Measurements from ENCODE around the gene RHBDL2. TPM values are rescaled to one million over a fixed set of nuclear protein-coding genes. Genes with fewer than 3 reads are reported as not detected.

Gene RHBDL2
- total and polyA plus RNA-seq, 2 of the 4 experiments (the other 2 are of a cell fraction), result 0.36 to 0.38 TPM

DNA sequence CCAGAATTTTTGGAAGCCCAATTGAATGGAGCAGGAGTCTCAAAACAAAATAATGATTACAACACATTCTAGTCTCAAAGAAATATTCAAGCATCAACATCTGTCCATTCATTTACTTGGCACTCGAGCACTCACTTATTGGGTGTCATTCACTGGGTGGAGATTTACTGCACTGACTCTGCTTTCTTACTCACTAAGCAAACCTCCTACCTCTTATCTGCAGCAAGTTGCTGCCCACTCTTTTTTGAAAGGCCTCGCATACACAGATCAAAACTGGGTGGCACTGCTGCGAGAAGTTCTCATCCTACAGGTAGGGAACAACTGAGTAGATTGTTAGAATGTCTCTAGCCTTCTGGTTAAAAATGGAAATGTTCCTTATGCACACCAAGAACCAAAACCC is 18.0 kb downstream of the RHBDL2 start:
- H3K79me1 ChIP-seq (ENCODE audit: low read depth in 1 of 2, low read length in 2 of 2), result no peaks in the 10 kb centered on the region
- no peaks in the 10 kb centered on the region for H3K27me3 ChIP-seq (ENCODE audit: control insufficient read depth, insufficient read depth, low read length)
- no TSS peak for BruUV-seq (replicated peaks)
- no peak overlapping the region for H2AFZ ChIP-seq (replicated peaks; ENCODE audit: low read length, poor library complexity)
- H3K27ac ChIP-seq (ENCODE audit: insufficient read depth, low read length), result no peak overlapping the region
- DNase-seq (no peak), ATAC-seq (ENCODE audit: low read depth) (no peak)
- H4K91ac ChIP-seq (ENCODE audit: insufficient read depth, low read depth, low read length), result no peak overlapping the region
- no peak overlapping the region for H4K8ac ChIP-seq (ENCODE audit: low read depth in 2 of 2, low read length in 2 of 2)
- H3K9ac ChIP-seq (ENCODE audit: low read depth, low read length), result no peak overlapping the region
- in situ Hi-C loops (cut with MboI; ENCODE audit: low sequenced_read_pairs) (no loop called here), dilution Hi-C loops (cut with HindIII; ENCODE audit: low sequenced_read_pairs, unreplicated experiment) (no loop called here), intact Hi-C loops (cut with micrococcal nuclease) (no loop called here)
- no peak overlapping the region for H2BK5ac ChIP-seq (ENCODE audit: low read depth, low read length, poor library complexity, severe bottlenecking)
- WGBS, 2 experiments (ENCODE audit: extremely low coverage in 2 of 2, insufficient read length in 1 of 2), result no CpG with 5 or more reads among the region's 3 CpGs
- H3K9me3 ChIP-seq (ENCODE audit: control insufficient read depth, insufficient read depth, low read length), result no peaks in the 10 kb centered on the region
- H3K4ac ChIP-seq (ENCODE audit: low read depth, low read length), result no peak overlapping the region
- no peak overlapping the region for H2AK5ac ChIP-seq (ENCODE audit: low read depth, low read length)
- TF ChIP-seq MXI1 (IDR thresholded peaks at IDR 0.05; ENCODE audit: borderline replicate concordance, low read depth, low read length), result no peak
- TF ChIP-seq CHD1 (IDR thresholded peaks at IDR 0.05; ENCODE audit: low read depth, low read length), result no peak
- no peak for TF ChIP-seq MAFK (IDR thresholded peaks at IDR 0.05; ENCODE audit: low read depth, low read length)
- TF ChIP-seq CEBPB (IDR thresholded peaks at IDR 0.05; ENCODE audit: low read depth, low read length), result no peak
- no peak for TF ChIP-seq BHLHE40 (IDR thresholded peaks at IDR 0.05; ENCODE audit: low read depth, low read length)
- TF ChIP-seq, protein P1, sequence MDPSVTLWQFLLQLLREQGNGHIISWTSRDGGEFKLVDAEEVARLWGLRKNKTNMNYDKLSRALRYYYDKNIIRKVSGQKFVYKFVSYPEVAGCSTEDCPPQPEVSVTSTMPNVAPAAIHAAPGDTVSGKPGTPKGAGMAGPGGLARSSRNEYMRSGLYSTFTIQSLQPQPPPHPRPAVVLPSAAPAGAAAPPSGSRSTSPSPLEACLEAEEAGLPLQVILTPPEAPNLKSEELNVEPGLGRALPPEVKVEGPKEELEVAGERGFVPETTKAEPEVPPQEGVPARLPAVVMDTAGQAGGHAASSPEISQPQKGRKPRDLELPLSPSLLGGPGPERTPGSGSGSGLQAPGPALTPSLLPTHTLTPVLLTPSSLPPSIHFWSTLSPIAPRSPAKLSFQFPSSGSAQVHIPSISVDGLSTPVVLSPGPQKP (IDR thresholded peaks at IDR 0.05; ENCODE audit: borderline replicate concordance, low read depth, low read length), result no peak
- no peak for TF ChIP-seq POLR2A (IDR thresholded peaks at IDR 0.05; ENCODE audit: low read depth, low read length)
- TF ChIP-seq SMC3 (IDR thresholded peaks at IDR 0.05; ENCODE audit: low read depth, low read length), result no peak
- no peak for TF ChIP-seq NFE2L2 (IDR thresholded peaks at IDR 0.05; ENCODE audit: low read depth, low read length)
- TF ChIP-seq MAZ (IDR thresholded peaks at IDR 0.05; ENCODE audit: borderline replicate concordance, low read depth, low read length), result no peak
- no peak for TF ChIP-seq RFX5 (IDR thresholded peaks at IDR 0.05; ENCODE audit: low read depth, low read length)
- TF ChIP-seq, protein P2, sequence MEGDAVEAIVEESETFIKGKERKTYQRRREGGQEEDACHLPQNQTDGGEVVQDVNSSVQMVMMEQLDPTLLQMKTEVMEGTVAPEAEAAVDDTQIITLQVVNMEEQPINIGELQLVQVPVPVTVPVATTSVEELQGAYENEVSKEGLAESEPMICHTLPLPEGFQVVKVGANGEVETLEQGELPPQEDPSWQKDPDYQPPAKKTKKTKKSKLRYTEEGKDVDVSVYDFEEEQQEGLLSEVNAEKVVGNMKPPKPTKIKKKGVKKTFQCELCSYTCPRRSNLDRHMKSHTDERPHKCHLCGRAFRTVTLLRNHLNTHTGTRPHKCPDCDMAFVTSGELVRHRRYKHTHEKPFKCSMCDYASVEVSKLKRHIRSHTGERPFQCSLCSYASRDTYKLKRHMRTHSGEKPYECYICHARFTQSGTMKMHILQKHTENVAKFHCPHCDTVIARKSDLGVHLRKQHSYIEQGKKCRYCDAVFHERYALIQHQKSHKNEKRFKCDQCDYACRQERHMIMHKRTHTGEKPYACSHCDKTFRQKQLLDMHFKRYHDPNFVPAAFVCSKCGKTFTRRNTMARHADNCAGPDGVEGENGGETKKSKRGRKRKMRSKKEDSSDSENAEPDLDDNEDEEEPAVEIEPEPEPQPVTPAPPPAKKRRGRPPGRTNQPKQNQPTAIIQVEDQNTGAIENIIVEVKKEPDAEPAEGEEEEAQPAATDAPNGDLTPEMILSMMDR (conservative IDR thresholded peaks at IDR 0.05; ENCODE audit: low read depth, low read length), result no peak
- TF ChIP-seq RCOR1 (IDR thresholded peaks at IDR 0.05; ENCODE audit: insufficient replicate concordance, low read length), result no peak
- no peak for TF ChIP-seq USF2 (IDR thresholded peaks at IDR 0.05; ENCODE audit: low read depth, low read length)
- TF ChIP-seq FOS (IDR thresholded peaks at IDR 0.05; ENCODE audit: low read depth, low read length), result no peak
- TF ChIP-seq RAD21 (IDR thresholded peaks at IDR 0.05; ENCODE audit: low read length), result no peak
- no peak overlapping the region for H2BK15ac ChIP-seq (ENCODE audit: low read depth, low read length)
- no peak overlapping the region for H3K23ac ChIP-seq (ENCODE audit: low read depth, low read length)
- H3K18ac ChIP-seq (ENCODE audit: low read depth, low read length), result no peak overlapping the region
- ChIA-PET CTCF (no interaction called here), POLR2A (ENCODE audit: unreplicated experiment) (no interaction called here)
- H2BK120ac ChIP-seq (ENCODE audit: low read depth, low read length), result no peak overlapping the region
- no peak overlapping the region for H2AK9ac ChIP-seq (replicated peaks; ENCODE audit: low read depth, low read length, poor library complexity)
- no peak overlapping the region for H3K14ac ChIP-seq (replicated peaks; ENCODE audit: low read depth, low read length)
- H3K9me1 ChIP-seq (ENCODE audit: insufficient read depth, low read length), result no peaks in the 10 kb centered on the region
- no peak overlapping the region for H2BK20ac ChIP-seq (ENCODE audit: low read depth, low read length)
- H3K4me3 ChIP-seq (ENCODE audit: insufficient read depth, low read depth, low read length), result no peak overlapping the region
- H3K4me2 ChIP-seq (ENCODE audit: low read depth, low read length), result no peak overlapping the region
- no peak overlapping the region for H3K56ac ChIP-seq (ENCODE audit: extremely low read depth, insufficient read depth, low read length)
- no peaks in the 10 kb centered on the region; the same call in 1 of the 2 replicates for H3K36me3 ChIP-seq (ENCODE audit: control insufficient read depth, insufficient read depth, low read length)
- no peaks in the 10 kb centered on the region for H3K4me1 ChIP-seq (ENCODE audit: control insufficient read depth, insufficient read depth, low read length)
- no peaks in the 10 kb centered on the region for H4K20me1 ChIP-seq (ENCODE audit: insufficient read depth, low read length)
- no peak overlapping the region for H4K5ac ChIP-seq (ENCODE audit: low read depth, low read length)

All from IMR-90 (cell line).